K562 (cell line): ENCODE measurements around the gene CDK5R1. TPM values are rescaled to one million over a fixed set of nuclear protein-coding genes. Genes with fewer than 3 reads are reported as not detected.

Experiments
- ATAC-seq: fragments of 200-7000 bp; cut with Tn5 transposase; 3 replicates; pipeline ENCODE4 v1.9.1; 2020; ENCODE audit warnings: moderate library complexity
- BruUV-seq: library from RNA; stranded (reverse); fragments of 400-500 nt; replicated peaks from 2 replicates; lab custom pipeline; 2021; lab: Mats Ljungman, UMichigan
- CTCF ChIA-PET: fragments of 300-600 bp; formaldehyde crosslinking; extraction: SDS; loops from one replicate; lab custom pipeline; 2021; ENCODE audit warnings: low intra/inter-chr PET ratio; lab: Yijun Ruan, JAX
- POLR2A ChIA-PET: fragments of 300-600, 350-650 bp; sonication (Branson Sonifier 250); formaldehyde crosslinking; extraction: SDS; loops from one replicate; lab custom pipeline; 2021; ENCODE audit warnings: antibody characterized with exemption, inconsistent platforms; lab: Yijun Ruan, JAX
- DNase-seq, 4 experiments: peaks; one replicate each; pipeline versions ENCODE4 v3.0.0 to v3.0.0-alpha.2; 2011 to 2018; ENCODE audit warnings: low spot score in 3 of 4, mixed read lengths in 3 of 4; ENCODE audit errors: extremely low read depth in 1 of 4
- FAIRE-seq: peaks from 2 replicates; lab custom pipeline; 2011; peaks lifted over from hg19 to GRCh38; lab: Jason Lieb, UNC
- H2AFZ ChIP-seq: 2 replicates; pipeline ENCODE4 v1.6.0; 2011; ENCODE audit warnings: low read depth, low read length, control low read depth, inconsistent platforms
- H3K27ac ChIP-seq: fragments of 200-600 bp; 3 replicates; pipeline ENCODE4 v1.8.0; 2011; ENCODE audit warnings: low read depth, mild to moderate bottlenecking, control low read depth, inconsistent platforms, low read length, moderate library complexity, mixed read lengths; ENCODE audit errors: extremely low read depth
- H3K27me3 ChIP-seq, 2 experiments: fragments of 300-600 bp in 1 of 2; 2 replicates in 1 of 2; 3 replicates in 1 of 2; pipeline versions ENCODE4 v1.6.0 to v1.8.0; 2011; ENCODE audit warnings: inconsistent platforms in 2 of 2, low read length in 2 of 2, mild to moderate bottlenecking in 1 of 2, mixed read lengths in 1 of 2, moderate library complexity in 1 of 2; ENCODE audit not compliant: control insufficient read depth in 2 of 2, insufficient read depth in 2 of 2
- H3K36me3 ChIP-seq: fragments of 300-600 bp; 3 replicates; pipeline ENCODE4 v1.8.0; 2011; ENCODE audit warnings: mild to moderate bottlenecking, low read length, inconsistent platforms; ENCODE audit not compliant: control insufficient read depth, insufficient read depth
- H3K4me1 ChIP-seq, 2 experiments: fragments of 200-600 bp in 1 of 2; replicated peaks in 1 of 2; 2 replicates in 1 of 2; 3 replicates in 1 of 2; pipeline versions ENCODE4 v1.5.1 to v1.8.0; 2011; ENCODE audit warnings: inconsistent platforms in 2 of 2, low read length in 2 of 2, mild to moderate bottlenecking in 1 of 2, mixed read lengths in 1 of 2, moderate library complexity in 1 of 2; ENCODE audit not compliant: control insufficient read depth in 2 of 2, insufficient read depth in 2 of 2
- H3K4me2 ChIP-seq: 2 replicates; pipeline ENCODE4 v1.6.1; 2011; ENCODE audit warnings: low read length, control low read depth, inconsistent platforms, mixed read lengths; ENCODE audit not compliant: insufficient read depth
- H3K4me3 ChIP-seq: fragments of 200-600 bp; sonication (generic), shearing (Covaris generic); 2 replicates; pipeline ENCODE4 v1.5.1; 2016; ENCODE audit warnings: control low read depth, inconsistent platforms
- H3K79me2 ChIP-seq: fragments of 200-600 bp; 3 replicates; pipeline ENCODE4 v1.8.0; 2011; ENCODE audit warnings: low read length, inconsistent platforms; ENCODE audit not compliant: control insufficient read depth, insufficient read depth
- H3K9ac ChIP-seq, 2 experiments: 2 replicates each; pipeline versions ENCODE4 v1.6.0 to v1.6.1; 2011; ENCODE audit warnings: low read depth in 2 of 2, low read length in 2 of 2, control low read depth in 1 of 2, inconsistent platforms in 1 of 2, mild to moderate bottlenecking in 1 of 2, mixed read lengths in 1 of 2; ENCODE audit not compliant: insufficient read depth in 1 of 2
- H3K9me1 ChIP-seq: one replicate; pipeline ENCODE4 v1.6.0; 2011; ENCODE audit warnings: inconsistent platforms, mild to moderate bottlenecking, low read length, moderate library complexity; ENCODE audit not compliant: control insufficient read depth, insufficient read depth
- H3K9me3 ChIP-seq: replicated peaks from 2 replicates; pipeline ENCODE4 v1.5.1; 2011; ENCODE audit warnings: low read depth, low read length, inconsistent platforms; ENCODE audit not compliant: control insufficient read depth, insufficient read depth
- H4K20me1 ChIP-seq: replicated peaks from 2 replicates; pipeline ENCODE4 v1.6.1; 2011; ENCODE audit warnings: low read length, inconsistent platforms, mixed read lengths; ENCODE audit not compliant: control insufficient read depth, insufficient read depth
- ZBTB7A ChIP-seq: IDR thresholded peaks from 2 replicates; pipeline ENCODE4 v1.6.1; 2011; ENCODE audit warnings: low read depth, mild to moderate bottlenecking, low read length, moderate library complexity, borderline replicate concordance; ENCODE audit not compliant: control insufficient read depth
- WGBS: fragments of 100-300 bp; shearing (Covaris generic); methylation state at CpG from one replicate; pipeline ENCODE4 v1.1.6; 2016; ENCODE audit warnings: low coverage, mixed read lengths; ENCODE audit not compliant: insufficient coverage; ENCODE audit errors: missing lambda C conversion rate; 5-methylcytosine and 5-hydroxymethylcytosine counted together
- in situ Hi-C: fragments of 300-500 bp; cut with MboI; formaldehyde crosslinking; loops from 4 replicates; pipeline ENCODE4 v1.15.0; 2018; ENCODE audit warnings: inconsistent platforms, mixed read lengths
- intact Hi-C: fragments of 100-400 bp; cut with micrococcal nuclease; formaldehyde crosslinking; loops from 2 replicates; pipeline ENCODE4 v1.14.2; 2022
- polyA plus RNA-seq, 8 experiments: library from polyadenylated mRNA; depleted of rRNA in 4 of 8; stranded (reverse) in 5 of 8; unstranded in 3 of 8; fragments of >200 nt; fragmentation: Nextera tagmentation in 2 of 8; fragmentation: Illumina TruSeq in 1 of 8; extraction: Ambion mirVana in 2 of 8; extraction: Trizol in 1 of 8; gene quantifications; 2 replicates each; pipeline versions ENCODE4 v1.2.1 to v1.2.3, GENCODE V29; 2011 to 2014; ENCODE audit warnings: inconsistent platforms in 1 of 8, missing spikeins in 1 of 8
- total RNA-seq, 7 experiments: library from RNA; depleted of rRNA in 6 of 7; stranded (reverse); fragments of >200 nt in 6 of 7; fragmentation: Illumina TruSeq in 2 of 7; extraction: Trizol in 2 of 7; gene quantifications; 2 replicates each; pipeline versions ENCODE4 v1.2.1 to v1.2.3, GENCODE V29; 2011 to 2021; ENCODE audit warnings: low replicate concordance in 1 of 7
- TF ChIP-seq, protein P1 (sequence below): fragments of 200-800 bp; sonication (Bioruptor generic); IDR thresholded peaks from 2 replicates; pipeline ENCODE4 v1.6.1; 2016; ENCODE audit warnings: missing genetic modification characterization, missing compliant biosample characterization

The CDK5R1 gene
- total and polyA plus RNA-seq, 9 of the 15 experiments (the other 6 are each of a cell fraction or from before 2014, with no cell fraction given), result 0.10 to 4.8 (median 2.3) TPM

DNA sequence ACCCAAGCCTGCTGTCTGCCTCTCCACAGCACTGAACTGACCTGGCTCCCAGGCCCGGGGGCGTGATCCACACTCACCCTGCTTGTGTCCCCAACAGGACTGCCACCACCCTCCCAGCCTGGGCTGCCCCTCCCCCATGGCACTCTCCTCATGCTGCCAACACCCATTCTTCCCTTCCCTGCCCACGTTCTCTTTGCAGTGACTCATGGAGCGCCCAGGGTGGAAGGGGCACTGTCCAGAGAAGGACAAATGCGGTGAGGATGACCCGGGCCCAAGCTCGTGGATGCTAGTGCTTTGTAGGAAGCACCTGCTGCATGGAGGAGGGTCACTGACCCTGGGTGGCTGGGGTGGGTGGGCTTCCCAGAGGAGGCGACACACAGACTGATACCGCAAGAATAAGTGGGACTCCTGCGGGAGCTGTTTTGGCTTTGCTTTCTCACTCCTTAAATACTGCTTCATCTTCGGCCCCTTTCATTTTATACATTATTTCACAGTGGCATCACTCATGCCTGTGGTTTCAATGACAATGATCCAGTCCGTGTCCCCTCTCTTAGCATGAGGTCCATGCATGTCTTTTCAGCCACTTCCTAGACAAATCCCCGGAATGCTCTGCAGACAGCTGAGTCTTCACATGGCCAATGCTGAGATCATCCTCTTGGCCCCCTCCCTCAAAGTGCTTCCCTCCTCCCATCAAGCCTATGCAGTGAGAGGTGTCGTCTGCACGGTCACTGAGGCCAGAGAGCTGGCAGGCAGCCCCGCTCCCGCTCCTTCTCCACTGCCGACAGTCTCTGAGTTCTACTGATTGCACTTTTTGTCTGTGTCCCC is 17.6 kb downstream of the CDK5R1 start:
- no peak for FAIRE-seq
- CTCF ChIA-PET, result no interaction called here
- intact Hi-C loops (no loop called here), in situ Hi-C loops (no loop called here)
- Histone ChIP-seq H4K20me1 (no peaks in the 10 kb centered on the region), H3K27ac (no peak overlapping the region), H3K27me3 (no peaks in the 10 kb centered on the region), H3K4me1 (0 out of 5 replicates have a peak, but pooled peaks cover 0 to 3% of the 10 kb centered on the region in 2 experiments), H2AFZ (no peak overlapping the region), H3K9me1 (no peaks in the 10 kb centered on the region), H3K79me2 (no peaks in the 10 kb centered on the region)
- BruUV-seq, result no TSS peak
- 57% methylated on average over 17 of the region's 18 CpGs for WGBS
- no peak for TF ChIP-seq ZBTB7A
- TF ChIP-seq, protein P1, sequence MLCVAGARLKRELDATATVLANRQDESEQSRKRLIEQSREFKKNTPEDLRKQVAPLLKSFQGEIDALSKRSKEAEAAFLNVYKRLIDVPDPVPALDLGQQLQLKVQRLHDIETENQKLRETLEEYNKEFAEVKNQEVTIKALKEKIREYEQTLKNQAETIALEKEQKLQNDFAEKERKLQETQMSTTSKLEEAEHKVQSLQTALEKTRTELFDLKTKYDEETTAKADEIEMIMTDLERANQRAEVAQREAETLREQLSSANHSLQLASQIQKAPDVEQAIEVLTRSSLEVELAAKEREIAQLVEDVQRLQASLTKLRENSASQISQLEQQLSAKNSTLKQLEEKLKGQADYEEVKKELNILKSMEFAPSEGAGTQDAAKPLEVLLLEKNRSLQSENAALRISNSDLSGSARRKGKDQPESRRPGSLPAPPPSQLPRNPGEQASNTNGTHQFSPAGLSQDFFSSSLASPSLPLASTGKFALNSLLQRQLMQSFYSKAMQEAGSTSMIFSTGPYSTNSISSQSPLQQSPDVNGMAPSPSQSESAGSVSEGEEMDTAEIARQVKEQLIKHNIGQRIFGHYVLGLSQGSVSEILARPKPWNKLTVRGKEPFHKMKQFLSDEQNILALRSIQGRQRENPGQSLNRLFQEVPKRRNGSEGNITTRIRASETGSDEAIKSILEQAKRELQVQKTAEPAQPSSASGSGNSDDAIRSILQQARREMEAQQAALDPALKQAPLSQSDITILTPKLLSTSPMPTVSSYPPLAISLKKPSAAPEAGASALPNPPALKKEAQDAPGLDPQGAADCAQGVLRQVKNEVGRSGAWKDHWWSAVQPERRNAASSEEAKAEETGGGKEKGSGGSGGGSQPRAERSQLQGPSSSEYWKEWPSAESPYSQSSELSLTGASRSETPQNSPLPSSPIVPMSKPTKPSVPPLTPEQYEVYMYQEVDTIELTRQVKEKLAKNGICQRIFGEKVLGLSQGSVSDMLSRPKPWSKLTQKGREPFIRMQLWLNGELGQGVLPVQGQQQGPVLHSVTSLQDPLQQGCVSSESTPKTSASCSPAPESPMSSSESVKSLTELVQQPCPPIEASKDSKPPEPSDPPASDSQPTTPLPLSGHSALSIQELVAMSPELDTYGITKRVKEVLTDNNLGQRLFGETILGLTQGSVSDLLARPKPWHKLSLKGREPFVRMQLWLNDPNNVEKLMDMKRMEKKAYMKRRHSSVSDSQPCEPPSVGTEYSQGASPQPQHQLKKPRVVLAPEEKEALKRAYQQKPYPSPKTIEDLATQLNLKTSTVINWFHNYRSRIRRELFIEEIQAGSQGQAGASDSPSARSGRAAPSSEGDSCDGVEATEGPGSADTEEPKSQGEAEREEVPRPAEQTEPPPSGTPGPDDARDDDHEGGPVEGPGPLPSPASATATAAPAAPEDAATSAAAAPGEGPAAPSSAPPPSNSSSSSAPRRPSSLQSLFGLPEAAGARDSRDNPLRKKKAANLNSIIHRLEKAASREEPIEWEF (CRISPR knock-in tag), result no peak
- TF ChIP-seq, all 486 proteins: peak for 0
- no peaks in the 10 kb centered on the region for H3K9me3 ChIP-seq
- H3K36me3 ChIP-seq, result no peaks in the 10 kb centered on the region; the same call in 2 of the 3 replicates
- POLR2A ChIA-PET, result interaction anchor here (0.6 to 0.9 kb wide), 2 partner anchors 15 to 1038 kb away, joined by 3 to 4 read pairs; no protein-coding TSS in a partner anchor
- H3K9ac ChIP-seq, result peak overlapping the region in 1 of 2 experiments; percentile 43; a peak in 1 of 4 replicates
- DNase-seq (no peak), ATAC-seq (no peak)
- no peak overlapping the region for H3K4me2 ChIP-seq
- no peak overlapping the region for H3K4me3 ChIP-seq
